Panc1 (cell line): ENCODE results near the gene CCDC92B. TPM values are rescaled to one million over a fixed set of nuclear protein-coding genes. Genes with fewer than 3 reads are reported as not detected.

ENCODE experiments used
- ATAC-seq: fragments of 200-7000 bp; cut with Tn5 transposase; 2 replicates; pipeline ENCODE4 v1.9.1; 2020; ENCODE audit warnings: mild to moderate bottlenecking, moderate library complexity
- BruUV-seq: library from RNA; stranded (reverse); fragments of 400-500 nt; replicated peaks from 2 replicates; lab custom pipeline; 2021; lab: Mats Ljungman, UMichigan
- CTCF ChIA-PET: fragments of 300-600 bp; sonication (Branson Sonifier 250); formaldehyde crosslinking; loops from one replicate; lab custom pipeline; 2022; ENCODE audit warnings: antibody characterized with exemption; lab: Charles Lee
- POLR2A ChIA-PET: fragments of 300-600 bp; sonication (Branson Sonifier 250); formaldehyde crosslinking; loops from one replicate; lab custom pipeline; 2022; ENCODE audit warnings: antibody characterized with exemption; lab: Charles Lee
- DNase-seq: peaks from one replicate; pipeline ENCODE4 v3.0.0-alpha.2; 2010; ENCODE audit warnings: low read depth, low spot score
- H3K27ac ChIP-seq: 2 replicates; pipeline ENCODE4 v1.5.1; 2011; ENCODE audit warnings: mild to moderate bottlenecking, low read length, inconsistent platforms
- H3K27me3 ChIP-seq: fragments of 200-500 bp; sonication (Bioruptor generic); 2 replicates; pipeline ENCODE4 v1.6.0; 2014; ENCODE audit warnings: low read length, inconsistent platforms; ENCODE audit not compliant: control insufficient read depth, insufficient read depth
- H3K36me3 ChIP-seq: fragments of 200-500 bp; sonication (Bioruptor generic); 2 replicates; pipeline ENCODE4 v1.5.1; 2014; ENCODE audit warnings: inconsistent platforms, mild to moderate bottlenecking, low read length, moderate library complexity; ENCODE audit not compliant: control insufficient read depth, insufficient read depth
- H3K4me1 ChIP-seq: 2 replicates; pipeline ENCODE4 v1.5.1; 2011; ENCODE audit warnings: inconsistent platforms, mild to moderate bottlenecking, low read length, moderate library complexity; ENCODE audit not compliant: control insufficient read depth, insufficient read depth
- H3K4me3 ChIP-seq, 2 experiments: 2 replicates each; pipeline ENCODE4 v1.5.1; 2011 to 2012; ENCODE audit warnings: low read depth in 2 of 2, low read length in 2 of 2, mild to moderate bottlenecking in 2 of 2, inconsistent platforms in 1 of 2, moderate library complexity in 1 of 2
- H3K9me3 ChIP-seq: fragments of 200-500 bp; sonication (Bioruptor generic); 2 replicates; pipeline ENCODE4 v1.5.1; 2014; ENCODE audit warnings: low read depth, mild to moderate bottlenecking, inconsistent platforms, low read length, moderate library complexity; ENCODE audit not compliant: control insufficient read depth, insufficient read depth
- POLR2AphosphoS5 ChIP-seq: IDR thresholded peaks from 2 replicates; pipeline ENCODE4 v1.6.1; 2012; ENCODE audit warnings: mild to moderate bottlenecking, low read depth, low read length, moderate library complexity
- SIN3A ChIP-seq: IDR thresholded peaks from 2 replicates; pipeline ENCODE4 v1.6.1; 2012; ENCODE audit warnings: low read depth, mild to moderate bottlenecking, low read length, moderate library complexity, borderline replicate concordance; ENCODE audit not compliant: insufficient read depth
- TCF7L2 ChIP-seq: IDR thresholded peaks from 2 replicates; pipeline ENCODE4 v1.6.1; 2011; ENCODE audit warnings: mild to moderate bottlenecking, low read depth, low read length, inconsistent platforms
- in situ Hi-C: cut with HindIII; loops from 2 replicates; pipeline ENCODE4 v1.10.0; 2016; ENCODE audit warnings: low sequenced_read_pairs, low pct_unique_long_range_greater_than_20kb
- intact Hi-C: fragments of 100-400 bp; cut with micrococcal nuclease; formaldehyde crosslinking; loops from one replicate; pipeline ENCODE4 v1.10.0; 2022; ENCODE audit not compliant: unreplicated experiment
- total RNA-seq: library from RNA; stranded (reverse); gene quantifications from one replicate; pipeline ENCODE4 v1.2.1, GENCODE V29; 2021; ENCODE audit not compliant: unreplicated experiment
- TF ChIP-seq, protein P1 (sequence below), 2 experiments: IDR thresholded peaks; 2 replicates each; pipeline ENCODE4 v1.6.1; 2011 to 2012; ENCODE audit warnings: low read depth in 2 of 2, control low read depth in 1 of 2, low read length in 1 of 2, mild to moderate bottlenecking in 1 of 2, moderate library complexity in 1 of 2; ENCODE audit not compliant: insufficient read depth in 1 of 2
- TF ChIP-seq, protein P2 (sequence below): fragments of 450-650 bp; IDR thresholded peaks from 2 replicates; pipeline ENCODE4 v1.5.1; 2017; ENCODE audit warnings: mild to moderate bottlenecking

CCDC92B gene
- total RNA-seq, 1 experiment from 2014 or later: 0.51 TPM

DNA sequence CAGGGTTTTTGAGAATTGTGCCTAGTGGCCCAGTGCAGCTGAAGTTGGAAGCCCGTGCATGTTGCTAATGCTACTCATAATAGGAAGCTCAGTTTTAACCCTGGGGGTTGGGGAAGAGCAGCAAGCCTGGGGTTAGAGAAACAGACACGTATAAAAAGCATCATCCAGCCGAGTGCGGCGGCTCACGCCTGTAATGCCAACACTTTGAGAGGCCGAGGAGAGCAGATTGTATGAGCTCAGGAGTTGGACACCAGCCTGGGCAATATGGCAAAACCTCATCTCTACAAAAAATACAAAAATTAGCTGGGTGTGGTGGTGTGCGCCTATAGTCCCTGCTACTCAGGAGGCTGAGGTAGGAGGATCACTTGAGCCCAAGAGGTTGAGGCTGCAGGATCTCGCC, 35.6 kb downstream of the CCDC92B start:
- intact Hi-C loops: no loop called here
- Histone ChIP-seq H3K4me1 (peaks cover 11% of the 10 kb centered on the region), H3K27ac (no peak overlapping the region), H3K27me3 (no peaks in the 10 kb centered on the region), H3K4me3 (no peak overlapping the region), H3K9me3 (no peaks in the 10 kb centered on the region), H3K36me3 (no peaks in the 10 kb centered on the region; the same call in 1 of the 2 replicates)
- TF ChIP-seq TCF7L2 (no peak), SIN3A (no peak), POLR2AphosphoS5 (no peak)
- TF ChIP-seq, protein P1, sequence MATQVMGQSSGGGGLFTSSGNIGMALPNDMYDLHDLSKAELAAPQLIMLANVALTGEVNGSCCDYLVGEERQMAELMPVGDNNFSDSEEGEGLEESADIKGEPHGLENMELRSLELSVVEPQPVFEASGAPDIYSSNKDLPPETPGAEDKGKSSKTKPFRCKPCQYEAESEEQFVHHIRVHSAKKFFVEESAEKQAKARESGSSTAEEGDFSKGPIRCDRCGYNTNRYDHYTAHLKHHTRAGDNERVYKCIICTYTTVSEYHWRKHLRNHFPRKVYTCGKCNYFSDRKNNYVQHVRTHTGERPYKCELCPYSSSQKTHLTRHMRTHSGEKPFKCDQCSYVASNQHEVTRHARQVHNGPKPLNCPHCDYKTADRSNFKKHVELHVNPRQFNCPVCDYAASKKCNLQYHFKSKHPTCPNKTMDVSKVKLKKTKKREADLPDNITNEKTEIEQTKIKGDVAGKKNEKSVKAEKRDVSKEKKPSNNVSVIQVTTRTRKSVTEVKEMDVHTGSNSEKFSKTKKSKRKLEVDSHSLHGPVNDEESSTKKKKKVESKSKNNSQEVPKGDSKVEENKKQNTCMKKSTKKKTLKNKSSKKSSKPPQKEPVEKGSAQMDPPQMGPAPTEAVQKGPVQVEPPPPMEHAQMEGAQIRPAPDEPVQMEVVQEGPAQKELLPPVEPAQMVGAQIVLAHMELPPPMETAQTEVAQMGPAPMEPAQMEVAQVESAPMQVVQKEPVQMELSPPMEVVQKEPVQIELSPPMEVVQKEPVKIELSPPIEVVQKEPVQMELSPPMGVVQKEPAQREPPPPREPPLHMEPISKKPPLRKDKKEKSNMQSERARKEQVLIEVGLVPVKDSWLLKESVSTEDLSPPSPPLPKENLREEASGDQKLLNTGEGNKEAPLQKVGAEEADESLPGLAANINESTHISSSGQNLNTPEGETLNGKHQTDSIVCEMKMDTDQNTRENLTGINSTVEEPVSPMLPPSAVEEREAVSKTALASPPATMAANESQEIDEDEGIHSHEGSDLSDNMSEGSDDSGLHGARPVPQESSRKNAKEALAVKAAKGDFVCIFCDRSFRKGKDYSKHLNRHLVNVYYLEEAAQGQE (IDR thresholded peaks at IDR 0.05; ENCODE audit: insufficient read depth in 1 of 2, low read depth in 2 of 2, low read length in 1 of 2): no peak
- TF ChIP-seq, protein P2, sequence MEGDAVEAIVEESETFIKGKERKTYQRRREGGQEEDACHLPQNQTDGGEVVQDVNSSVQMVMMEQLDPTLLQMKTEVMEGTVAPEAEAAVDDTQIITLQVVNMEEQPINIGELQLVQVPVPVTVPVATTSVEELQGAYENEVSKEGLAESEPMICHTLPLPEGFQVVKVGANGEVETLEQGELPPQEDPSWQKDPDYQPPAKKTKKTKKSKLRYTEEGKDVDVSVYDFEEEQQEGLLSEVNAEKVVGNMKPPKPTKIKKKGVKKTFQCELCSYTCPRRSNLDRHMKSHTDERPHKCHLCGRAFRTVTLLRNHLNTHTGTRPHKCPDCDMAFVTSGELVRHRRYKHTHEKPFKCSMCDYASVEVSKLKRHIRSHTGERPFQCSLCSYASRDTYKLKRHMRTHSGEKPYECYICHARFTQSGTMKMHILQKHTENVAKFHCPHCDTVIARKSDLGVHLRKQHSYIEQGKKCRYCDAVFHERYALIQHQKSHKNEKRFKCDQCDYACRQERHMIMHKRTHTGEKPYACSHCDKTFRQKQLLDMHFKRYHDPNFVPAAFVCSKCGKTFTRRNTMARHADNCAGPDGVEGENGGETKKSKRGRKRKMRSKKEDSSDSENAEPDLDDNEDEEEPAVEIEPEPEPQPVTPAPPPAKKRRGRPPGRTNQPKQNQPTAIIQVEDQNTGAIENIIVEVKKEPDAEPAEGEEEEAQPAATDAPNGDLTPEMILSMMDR: no peak
- ATAC-seq (no peak), DNase-seq (no peak)
- POLR2A ChIA-PET: no interaction called here
- in situ Hi-C loops: no loop called here
- CTCF ChIA-PET: no interaction called here
- no TSS peak for BruUV-seq

DNA sequence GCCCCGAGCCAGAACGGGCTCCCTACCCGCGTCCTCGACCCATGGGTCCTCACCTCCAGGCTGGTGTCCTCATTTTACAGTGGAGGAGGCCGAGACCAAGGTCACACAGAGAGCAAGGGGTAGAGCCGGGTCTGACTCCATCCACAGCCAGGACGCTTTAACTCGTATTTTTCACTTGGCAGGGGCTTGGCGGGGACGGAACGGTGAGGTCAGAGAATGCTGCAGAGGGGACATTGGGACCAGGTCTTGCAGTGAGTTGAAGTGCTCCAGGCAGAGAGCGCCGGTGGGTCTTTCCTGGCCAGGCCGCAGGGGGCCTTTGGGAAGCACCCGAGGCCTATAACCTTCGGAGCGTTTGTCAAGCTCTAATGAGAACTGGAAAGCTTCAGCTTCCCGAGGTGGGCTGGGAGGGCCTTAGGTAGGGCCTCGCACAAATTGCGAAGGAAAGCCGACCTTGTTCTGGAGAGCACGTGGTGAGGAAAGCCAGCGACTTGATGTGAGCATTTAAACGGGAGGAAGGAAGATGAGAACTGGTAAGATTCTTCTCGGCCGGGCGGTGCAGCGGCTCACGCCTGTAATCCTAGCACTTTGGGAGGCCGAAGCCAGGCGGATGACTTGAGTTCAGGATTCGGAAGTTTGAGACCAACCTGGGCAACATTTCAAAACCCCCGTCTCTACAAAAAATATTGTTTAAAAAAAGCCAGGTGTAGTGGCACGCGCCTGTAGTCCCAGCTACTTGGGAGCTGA, 37.0 kb downstream of the CCDC92B start:
- peak overlapping the region; percentile 92 for H3K27ac ChIP-seq
- no peaks in the 10 kb centered on the region; the same call in 1 of the 2 replicates for H3K36me3 ChIP-seq
- TSS peak; percentile 95 for BruUV-seq
- H3K4me1 ChIP-seq: peaks cover 24% of the 10 kb centered on the region
- no peaks in the 10 kb centered on the region for H3K27me3 ChIP-seq
- in situ Hi-C loops (no loop called here), intact Hi-C loops (no loop called here)
- peak; percentile 9; the same call in 1 of the 2 replicates for ATAC-seq
- CTCF ChIA-PET: interaction anchor here (0.7 kb wide), 1 partner anchor 301 kb away, joined by 13 read pairs; no protein-coding TSS in a partner anchor
- peak overlapping the region; percentile 69 to 82 for H3K4me3 ChIP-seq
- no peaks in the 10 kb centered on the region for H3K9me3 ChIP-seq
- DNase-seq: no peak
- TF ChIP-seq TCF7L2: no peak
- TF ChIP-seq, protein P2: no peak
- no peak for TF ChIP-seq SIN3A
- TF ChIP-seq POLR2AphosphoS5: no peak
- TF ChIP-seq, protein P1 (IDR thresholded peaks at IDR 0.05; ENCODE audit: insufficient read depth in 1 of 2, low read depth in 2 of 2, low read length in 1 of 2): no peak
- POLR2A ChIA-PET: interaction anchor here (0.6 kb wide), 1 partner anchor 228 kb away, joined by 3 read pairs; no protein-coding TSS in a partner anchor
